Measurements from ENCODE around the gene ACOT7. TPM values are rescaled to one million over a fixed set of nuclear protein-coding genes. Genes with fewer than 3 reads are reported as not detected.
"Not testable (repeated sequence)": the region's sequence is repeated elsewhere in the genome, so short reads cannot be mapped to it uniquely, and the experiment has no call there.

The ACOT7 gene
- total and polyA plus RNA-seq, 2 experiments from 2014 or later: 20.3 to 39.9 TPM

GRCh38 chr1:6397844-6398441, 4.4 kb upstream of the ACOT7 start:
- H3K4me3 ChIP-seq: no peak overlapping the region

GRCh38 chr1:6396998-6397397, 3.4 kb upstream of the ACOT7 start:
- Histone ChIP-seq H4K20me1 (ENCODE audit: insufficient read depth, poor library complexity, severe bottlenecking) (no peaks in the 10 kb centered on the region), H3K4me2 (no peak overlapping the region), H3K27ac (no peak overlapping the region), H2AFZ (no peak overlapping the region), H3K4me3 (no peak overlapping the region), H3K9me2 (replicated peaks; ENCODE audit: insufficient read depth) (no peaks in the 10 kb centered on the region), H3K4me1 (ENCODE audit: insufficient read depth) (peaks cover 5% of the 10 kb centered on the region), H3K9me3 (ENCODE audit: low read depth) (no peaks in the 10 kb centered on the region), H3K36me3 (replicated peaks; ENCODE audit: insufficient read depth, low read depth) (no peaks in the 10 kb centered on the region), H3K27me3 (no peaks in the 10 kb centered on the region), H3K79me2 (peaks cover 5% of the 10 kb centered on the region)
- TF ChIP-seq EZH2phosphoT487 (IDR thresholded peaks at IDR 0.05; ENCODE audit: low read depth, severe bottlenecking, unreplicated experiment) (no peak), EZH2 (IDR thresholded peaks at IDR 0.05; ENCODE audit: borderline replicate concordance) (no peak), CTCF (IDR thresholded peaks at IDR 0.05; ENCODE audit: poor library complexity) (no peak)
- no peak for DNase-seq (ENCODE audit: low spot score)

More at GRCh38 chr1:6397844-6398441, 4.4 kb upstream of the ACOT7 start:
- no peaks in the 10 kb centered on the region for H4K20me1 ChIP-seq (ENCODE audit: insufficient read depth, poor library complexity, severe bottlenecking)
- no peaks in the 10 kb centered on the region for H3K9me3 ChIP-seq (ENCODE audit: low read depth)
- TF ChIP-seq CTCF (IDR thresholded peaks at IDR 0.05; ENCODE audit: poor library complexity): no peak
- TF ChIP-seq EZH2 (IDR thresholded peaks at IDR 0.05; ENCODE audit: borderline replicate concordance): no peak
- TF ChIP-seq EZH2phosphoT487 (IDR thresholded peaks at IDR 0.05; ENCODE audit: low read depth, severe bottlenecking, unreplicated experiment): no peak
- H3K79me2 ChIP-seq: peaks cover 3% of the 10 kb centered on the region
- 80% methylated on average over 10 of the region's 10 CpGs for WGBS (ENCODE audit: low lambda C conversion rate, missing lambda C conversion rate)
- no peak overlapping the region for H2AFZ ChIP-seq
- H3K36me3 ChIP-seq (replicated peaks; ENCODE audit: insufficient read depth, low read depth): no peaks in the 10 kb centered on the region
- H3K27me3 ChIP-seq: no peaks in the 10 kb centered on the region
- no peaks in the 10 kb centered on the region for H3K9me2 ChIP-seq (replicated peaks; ENCODE audit: insufficient read depth)
- H3K4me1 ChIP-seq (ENCODE audit: insufficient read depth): peaks cover 5% of the 10 kb centered on the region
- no peak overlapping the region for H3K4me2 ChIP-seq
- no peak for DNase-seq (ENCODE audit: low spot score)
- H3K27ac ChIP-seq: no peak overlapping the region

- WGBS (ENCODE audit: low lambda C conversion rate, missing lambda C conversion rate): 98% methylated on average over 30 of the region's 34 CpGs
- not testable (repeated sequence) for DNase-seq (ENCODE audit: low spot score); H3K27ac ChIP-seq; H4K20me1 ChIP-seq (ENCODE audit: insufficient read depth, poor library complexity, severe bottlenecking); H3K9me2 ChIP-seq (replicated peaks; ENCODE audit: insufficient read depth); H3K9me3 ChIP-seq (ENCODE audit: low read depth); H3K27me3 ChIP-seq; H3K36me3 ChIP-seq (replicated peaks; ENCODE audit: insufficient read depth, low read depth); H3K4me1 ChIP-seq (ENCODE audit: insufficient read depth); H3K4me2 ChIP-seq; H3K4me3 ChIP-seq; H2AFZ ChIP-seq
- peaks cover 15% of the 10 kb centered on the region for H3K79me2 ChIP-seq
These were observed 2.2 kb upstream of the ACOT7 start for GRCh38 chr1:6395781-6396244.

GRCh38 chr1:6395130-6395529, 1.6 kb upstream of the ACOT7 start:
- not testable (repeated sequence) for H4K20me1 ChIP-seq (ENCODE audit: insufficient read depth, poor library complexity, severe bottlenecking); H3K4me2 ChIP-seq; H3K27ac ChIP-seq; H3K4me3 ChIP-seq; DNase-seq (ENCODE audit: low spot score); H3K36me3 ChIP-seq (replicated peaks; ENCODE audit: insufficient read depth, low read depth); H3K9me2 ChIP-seq (replicated peaks; ENCODE audit: insufficient read depth); H2AFZ ChIP-seq; H3K4me1 ChIP-seq (ENCODE audit: insufficient read depth); H3K9me3 ChIP-seq (ENCODE audit: low read depth); H3K27me3 ChIP-seq
- 93% methylated on average over 8 of the region's 8 CpGs for WGBS (ENCODE audit: low lambda C conversion rate, missing lambda C conversion rate)
- H3K79me2 ChIP-seq: peaks cover 17% of the 10 kb centered on the region
